Sigmoid colon (tissue), 7 donors: ENCODE measurements around the gene BICC1. TPM values are rescaled to one million over a fixed set of nuclear protein-coding genes. Genes with fewer than 3 reads are reported as not detected.

Experiments
- DNase-seq: peaks from one replicate; pipeline ENCODE4 v3.0.0-alpha.2; 2019
- H3K27ac ChIP-seq, 4 donors: fragments of 200-600 bp; sonication (generic); one replicate each; pipeline ENCODE4 v1.5.1; 2016 to 2019; ENCODE audit warnings: mild to moderate bottlenecking in 1 of 4
- H3K27me3 ChIP-seq, 3 donors: fragments of 200-600 bp; sonication (generic); one replicate each; pipeline ENCODE4 v1.5.1; 2019; ENCODE audit warnings: mild to moderate bottlenecking in 1 of 3
- H3K36me3 ChIP-seq, 4 donors: fragments of 200-600 bp; sonication (generic); one replicate each; pipeline ENCODE4 v1.5.1; 2016 to 2019
- H3K4me1 ChIP-seq, 4 donors: fragments of 200-600 bp; sonication (generic); one replicate each; pipeline ENCODE4 v1.5.1; 2017 to 2019
- H3K4me3 ChIP-seq, 4 donors: fragments of 200-600 bp; sonication (generic); one replicate each; pipeline ENCODE4 v1.5.1; 2017 to 2019; ENCODE audit warnings: mild to moderate bottlenecking in 2 of 4, moderate library complexity in 1 of 4
- H3K9me3 ChIP-seq, 4 donors: fragments of 200-600 bp in 3 of 4; sonication (generic) in 3 of 4; one replicate each; pipeline versions ENCODE4 v1.5.1 to v1.6.1; 2013 to 2019
- EP300 ChIP-seq, 4 donors: sonication (generic); formaldehyde crosslinking; IDR thresholded peaks; one replicate each; pipeline ENCODE4 v1.6.1; 2017; ENCODE audit warnings: antibody characterized with exemption in 4 of 4
- POLR2A ChIP-seq, 2 donors: fragments of 450-650 bp; IDR thresholded peaks; one replicate each; pipeline ENCODE4 v1.6.1; 2016; ENCODE audit warnings: antibody characterized with exemption in 2 of 2, mild to moderate bottlenecking in 2 of 2, moderate library complexity in 2 of 2
- POLR2AphosphoS5 ChIP-seq, 4 donors: sonication (generic); formaldehyde crosslinking; IDR thresholded peaks; one replicate each; pipeline ENCODE4 v1.6.1; 2017; ENCODE audit warnings: antibody characterized with exemption in 4 of 4
- WGBS, 2 donors: extraction: QIAGEN DNeasy Blood & Tissue Kit; methylation state at CpG; one replicate each; pipeline ENCODE4 v1.1.7; 2013; 5-methylcytosine and 5-hydroxymethylcytosine counted together
- intact Hi-C: fragments of 100-400 bp; cut with DNase I; formaldehyde crosslinking; loops from one replicate; pipeline ENCODE4 v1.15.1; 2023
- polyA plus RNA-seq, 3 donors: library from polyadenylated mRNA; stranded (reverse); fragments of 200-250 nt; gene quantifications; one replicate each; pipeline ENCODE4 v1.2.3, GENCODE V29; 2013
- total RNA-seq, 4 donors: library from RNA; depleted of rRNA; stranded (reverse); fragments of >200 nt; gene quantifications; one replicate each; pipeline ENCODE4 v1.1.0, GENCODE V29; 2016
- TF ChIP-seq, protein P1 (sequence below), 4 experiments: fragments of 450-650 bp in 3 of 4; fragments of 200-600 bp in 1 of 4; IDR thresholded peaks; one replicate each; pipeline ENCODE4 v1.5.1; 2016 to 2019; ENCODE audit warnings: antibody characterized with exemption in 4 of 4, mild to moderate bottlenecking in 3 of 4, moderate library complexity in 2 of 4
- donor health status: healthy with polysubstance abuse.
- donor health status: Bipolar disorder and iron deficiency.
- donor health status: healthy.

BICC1 gene
- total and polyA plus RNA-seq, 7 donors: 0.46 to 17.3 (median 7.9) TPM

DNA sequence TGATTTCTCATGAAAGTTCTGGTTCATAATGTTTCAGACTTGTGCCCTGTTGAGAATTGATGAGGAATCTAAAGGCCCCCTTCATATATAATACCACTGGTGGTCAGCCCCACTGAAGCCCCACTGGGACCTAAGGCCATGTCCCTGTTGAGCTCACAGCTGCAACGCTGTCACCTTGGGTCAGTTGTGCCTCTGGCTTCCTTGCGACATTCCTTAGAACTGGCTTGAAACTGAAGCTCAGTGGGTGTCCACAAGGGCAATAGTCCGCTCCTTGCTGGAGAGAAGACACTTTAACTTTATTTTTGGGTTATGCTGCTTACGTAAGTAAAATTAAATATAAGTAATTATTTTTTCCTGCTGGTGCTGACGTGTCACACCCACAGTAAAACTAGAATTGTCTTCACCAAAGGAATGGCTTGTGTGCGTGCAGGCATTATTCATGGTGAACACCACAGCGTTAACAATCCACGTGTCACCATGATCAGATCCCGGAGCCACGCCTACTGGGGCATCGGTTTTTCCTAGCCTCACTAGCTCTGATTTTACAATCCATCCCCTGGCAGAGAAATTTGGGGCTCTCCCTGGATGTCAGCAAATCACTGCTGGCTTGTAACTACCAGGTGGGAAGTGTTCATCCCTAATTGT is 66.5 kb downstream of the BICC1 start:
- TF ChIP-seq POLR2A (IDR thresholded peaks at IDR 0.05) (no peak), POLR2AphosphoS5 (IDR thresholded peaks at IDR 0.05) (no peak), EP300 (IDR thresholded peaks at IDR 0.05) (no peak)
- TF ChIP-seq, protein P1, sequence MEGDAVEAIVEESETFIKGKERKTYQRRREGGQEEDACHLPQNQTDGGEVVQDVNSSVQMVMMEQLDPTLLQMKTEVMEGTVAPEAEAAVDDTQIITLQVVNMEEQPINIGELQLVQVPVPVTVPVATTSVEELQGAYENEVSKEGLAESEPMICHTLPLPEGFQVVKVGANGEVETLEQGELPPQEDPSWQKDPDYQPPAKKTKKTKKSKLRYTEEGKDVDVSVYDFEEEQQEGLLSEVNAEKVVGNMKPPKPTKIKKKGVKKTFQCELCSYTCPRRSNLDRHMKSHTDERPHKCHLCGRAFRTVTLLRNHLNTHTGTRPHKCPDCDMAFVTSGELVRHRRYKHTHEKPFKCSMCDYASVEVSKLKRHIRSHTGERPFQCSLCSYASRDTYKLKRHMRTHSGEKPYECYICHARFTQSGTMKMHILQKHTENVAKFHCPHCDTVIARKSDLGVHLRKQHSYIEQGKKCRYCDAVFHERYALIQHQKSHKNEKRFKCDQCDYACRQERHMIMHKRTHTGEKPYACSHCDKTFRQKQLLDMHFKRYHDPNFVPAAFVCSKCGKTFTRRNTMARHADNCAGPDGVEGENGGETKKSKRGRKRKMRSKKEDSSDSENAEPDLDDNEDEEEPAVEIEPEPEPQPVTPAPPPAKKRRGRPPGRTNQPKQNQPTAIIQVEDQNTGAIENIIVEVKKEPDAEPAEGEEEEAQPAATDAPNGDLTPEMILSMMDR (IDR thresholded peaks at IDR 0.05): no peak
- Histone ChIP-seq H3K9me3 (no peaks in the 10 kb centered on the region), H3K4me3 (no peak overlapping the region), H3K27ac (no peak overlapping the region), H3K36me3 (no peaks in the 10 kb centered on the region), H3K4me1 (peaks cover 0 to 7% (median 3%) of the 10 kb centered on the region in 4 donors), H3K27me3 (no peaks in the 10 kb centered on the region)
- WGBS, 2 donors: 94 to 95% methylated on average over 11 of the region's 11 CpGs
- intact Hi-C loops: no loop called here
- no peak for DNase-seq

DNA sequence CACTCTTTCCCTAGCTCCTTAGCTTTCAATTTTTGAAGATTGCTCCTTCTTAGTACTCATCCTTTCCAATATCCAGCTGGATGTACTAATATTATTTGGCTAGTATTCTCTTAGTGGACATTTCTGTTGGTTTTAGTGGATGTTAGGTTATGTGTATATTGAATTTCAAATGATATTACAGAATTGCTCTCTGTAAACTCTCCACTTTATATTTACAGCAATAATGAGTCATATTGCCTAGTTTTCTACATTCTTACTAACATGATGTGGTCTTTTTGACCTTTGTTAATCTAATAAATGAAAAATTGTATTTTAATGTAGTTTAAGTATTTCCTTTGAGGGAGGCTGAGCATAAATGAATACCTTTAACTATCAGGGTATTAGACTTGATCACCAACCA is 69.4 kb downstream of the BICC1 start:
- no peaks in the 10 kb centered on the region for H3K36me3 ChIP-seq
- no peak overlapping the region for H3K27ac ChIP-seq
- DNase-seq: no peak
- no peaks in the 10 kb centered on the region for H3K27me3 ChIP-seq
- intact Hi-C loops: no loop called here
- no peaks in the 10 kb centered on the region for H3K9me3 ChIP-seq
- TF ChIP-seq EP300 (IDR thresholded peaks at IDR 0.05) (no peak), POLR2AphosphoS5 (IDR thresholded peaks at IDR 0.05) (no peak), POLR2A (IDR thresholded peaks at IDR 0.05) (no peak)
- TF ChIP-seq, protein P1 (IDR thresholded peaks at IDR 0.05): no peak
- no peak overlapping the region for H3K4me3 ChIP-seq
- H3K4me1 ChIP-seq: peaks cover 0 to 3% (median 1%) of the 10 kb centered on the region in 4 donors

DNA sequence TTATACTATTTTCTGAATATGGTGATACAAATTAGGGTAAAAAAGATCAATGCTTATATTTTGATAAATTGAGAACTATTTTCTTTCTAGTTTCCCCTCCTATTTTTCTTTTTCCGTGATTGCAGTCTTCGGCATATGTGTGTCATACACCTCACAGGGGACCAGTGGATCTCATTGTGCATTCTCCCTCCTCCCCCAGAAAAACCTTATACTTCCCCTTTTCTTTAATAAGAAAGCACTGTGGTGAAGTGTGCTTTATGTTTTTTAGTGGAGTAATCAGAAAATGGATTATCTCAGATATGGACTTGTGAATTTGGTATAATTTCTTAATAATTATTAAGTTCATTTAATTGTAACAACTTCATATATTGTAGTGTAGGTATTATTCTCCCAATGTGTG is 72.8 kb downstream of the BICC1 start:
- TF ChIP-seq, protein P1 (IDR thresholded peaks at IDR 0.05): no peak
- TF ChIP-seq POLR2A (IDR thresholded peaks at IDR 0.05): no peak
- TF ChIP-seq POLR2AphosphoS5 (IDR thresholded peaks at IDR 0.05): no peak
- no peak for TF ChIP-seq EP300 (IDR thresholded peaks at IDR 0.05)
- WGBS, 2 donors: 71 to 97% methylated on average over 2 of the region's 2 CpGs
- no peak overlapping the region for H3K4me3 ChIP-seq
- H3K36me3 ChIP-seq: no peaks in the 10 kb centered on the region
- H3K9me3 ChIP-seq: no peaks in the 10 kb centered on the region
- peaks cover 0 to 11% (median 8%) of the 10 kb centered on the region in 4 donors for H3K4me1 ChIP-seq
- no peak for DNase-seq
- H3K27me3 ChIP-seq: no peaks in the 10 kb centered on the region
- intact Hi-C loops: no loop called here
- no peak overlapping the region for H3K27ac ChIP-seq

DNA sequence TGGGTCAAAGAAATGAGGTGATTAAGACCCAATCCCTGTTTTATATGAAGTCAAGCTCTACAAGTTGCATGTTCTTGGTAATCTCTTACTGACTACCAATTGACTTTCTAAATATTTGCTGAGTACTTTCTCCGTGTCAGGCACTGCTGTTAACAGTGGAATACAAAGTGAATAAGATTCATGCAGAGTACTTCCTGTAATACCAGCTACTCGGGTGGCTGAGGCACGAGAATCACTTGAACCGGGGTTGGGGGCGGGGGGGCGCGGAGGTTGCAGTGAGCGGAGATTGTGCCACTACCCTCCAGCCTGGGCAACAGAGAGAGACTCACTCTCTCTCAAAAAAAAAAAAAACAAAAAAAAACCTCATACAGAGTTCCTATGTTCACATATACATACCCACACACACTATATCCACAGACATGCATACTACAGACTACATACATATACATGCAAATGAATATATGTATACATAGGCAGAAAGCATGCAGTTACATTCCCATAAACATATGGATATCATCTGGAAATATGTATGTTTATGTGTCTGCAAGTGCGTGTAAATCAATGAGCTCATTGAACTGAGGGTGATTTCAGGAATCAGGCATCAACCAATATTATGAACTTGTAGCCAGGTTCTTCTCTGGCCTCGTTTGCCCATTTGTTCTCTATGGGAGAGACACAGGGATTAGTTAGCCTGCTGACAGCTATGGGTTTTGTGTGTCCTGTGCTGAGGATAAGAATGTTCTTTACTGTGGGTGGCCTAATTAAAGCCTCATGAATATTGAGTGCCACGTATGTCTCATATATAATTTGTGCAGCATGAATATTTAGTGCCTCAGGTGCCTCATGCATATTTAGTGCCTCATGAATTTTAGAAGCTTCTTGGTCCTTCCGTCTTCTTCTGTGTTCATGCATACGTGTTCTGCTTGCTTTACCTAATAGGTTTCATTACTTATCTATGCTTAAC is 73.9 kb downstream of the BICC1 start:
- TF ChIP-seq, protein P1 (IDR thresholded peaks at IDR 0.05): no peak
- TF ChIP-seq POLR2AphosphoS5 (IDR thresholded peaks at IDR 0.05) (no peak), EP300 (IDR thresholded peaks at IDR 0.05) (no peak), POLR2A (IDR thresholded peaks at IDR 0.05) (no peak)
- Histone ChIP-seq H3K4me1 (peaks cover 0 to 19% (median 15%) of the 10 kb centered on the region in 4 donors), H3K4me3 (no peak overlapping the region), H3K27ac (no peak overlapping the region), H3K9me3 (no peaks in the 10 kb centered on the region), H3K27me3 (no peaks in the 10 kb centered on the region), H3K36me3 (no peaks in the 10 kb centered on the region)
- 77 to 84% methylated on average over 13 of the region's 13 CpGs for WGBS, 2 donors
- intact Hi-C loops: no loop called here
- DNase-seq: no peak
